Small intestine (tissue), 7 donors: ENCODE results near the gene HSBP1. TPM values are rescaled to one million over a fixed set of nuclear protein-coding genes. Genes with fewer than 3 reads are reported as not detected.

Experiments used
- DNase-seq, 2 donors: peaks; one replicate each; pipeline versions ENCODE4 v3.0.0 to v3.0.0-alpha.2; 2013
- FAIRE-seq: peaks from 2 replicates; lab custom pipeline; 2012; peaks lifted over from hg19 to GRCh38; lab: Jason Lieb, UNC
- H3K27ac ChIP-seq, 3 donors: one replicate each; pipeline ENCODE4 v1.5.1; 2013; ENCODE audit warnings: low read length in 2 of 3, mild to moderate bottlenecking in 2 of 3, control low read depth in 1 of 3, inconsistent platforms in 1 of 3, low read depth in 1 of 3, moderate library complexity in 1 of 3
- H3K27me3 ChIP-seq, 3 donors: one replicate each; pipeline ENCODE4 v1.6.1; 2013; ENCODE audit warnings: low read length in 3 of 3, inconsistent platforms in 1 of 3; ENCODE audit not compliant: control insufficient read depth in 3 of 3, insufficient read depth in 3 of 3
- H3K36me3 ChIP-seq, 3 donors: one replicate each; pipeline ENCODE4 v1.6.1; 2013; ENCODE audit warnings: low read length in 3 of 3, inconsistent platforms in 1 of 3, low read depth in 1 of 3, mild to moderate bottlenecking in 1 of 3, moderate library complexity in 1 of 3; ENCODE audit not compliant: control insufficient read depth in 3 of 3, insufficient read depth in 2 of 3
- H3K4me1 ChIP-seq, 3 donors: one replicate each; pipeline ENCODE4 v1.6.1; 2013; ENCODE audit warnings: low read length in 2 of 3, inconsistent platforms in 1 of 3, low read depth in 1 of 3, mild to moderate bottlenecking in 1 of 3, moderate library complexity in 1 of 3; ENCODE audit not compliant: control insufficient read depth in 3 of 3, insufficient read depth in 2 of 3
- H3K4me3 ChIP-seq, 3 donors: one replicate each; pipeline ENCODE4 v1.5.1; 2013; ENCODE audit warnings: low read length in 3 of 3, control low read depth in 1 of 3, inconsistent platforms in 1 of 3, low read depth in 1 of 3, mild to moderate bottlenecking in 1 of 3, moderate library complexity in 1 of 3
- H3K9me3 ChIP-seq, 2 donors: one replicate each; pipeline ENCODE4 v1.6.1; 2013; ENCODE audit warnings: low read depth in 1 of 2, low read length in 1 of 2; ENCODE audit not compliant: control insufficient read depth in 2 of 2, insufficient read depth in 1 of 2
- WGBS, 3 donors: extraction: QIAGEN DNeasy Blood & Tissue Kit; methylation state at CpG; one replicate each; pipeline ENCODE4 v1.1.7; 2013; 5-methylcytosine and 5-hydroxymethylcytosine counted together
- polyA plus RNA-seq, 4 donors: library from polyadenylated mRNA; stranded (reverse) in 3 of 4; unstranded in 1 of 4; fragments of 200-250 nt in 3 of 4; fragments of 120-200 nt in 1 of 4; gene quantifications; one replicate each; pipeline versions ENCODE4 v1.2.1 to v1.2.3, GENCODE V29; 2013
- donor health status: healthy with polysubstance abuse.
- donor health status: control.
- donor health status: control.
- donor health status: Bipolar disorder and iron deficiency.
- donor health status: healthy.

HSBP1 gene
- polyA plus RNA-seq, 4 donors: 30.5 to 113 (median 44.4) TPM

DNA sequence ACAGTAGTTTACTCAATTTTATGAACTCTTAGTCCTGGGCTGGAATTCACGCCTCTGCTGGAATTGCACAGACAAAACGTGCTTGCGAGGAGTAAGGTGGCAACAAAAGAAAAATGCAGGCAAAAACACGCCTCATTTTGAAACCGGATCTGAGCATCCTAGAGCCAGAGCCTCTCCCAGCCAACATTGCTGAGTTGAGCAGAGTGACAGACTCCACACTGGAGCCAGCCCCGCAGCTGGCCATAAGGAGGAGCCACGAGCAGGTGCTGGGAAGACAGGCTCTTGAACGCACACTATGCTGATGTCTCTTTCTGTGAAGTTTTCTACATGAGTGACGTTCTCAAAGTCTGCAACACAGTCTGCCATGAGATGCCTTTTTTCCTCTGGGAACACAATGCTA lies 14.6 kb upstream of the HSBP1 start:
- 56 to 64% (median 56%) methylated on average over 9 of the region's 9 CpGs for whole genome bisulfite sequencing, 3 donors
- Histone ChIP-seq H3K27ac (no peak overlapping the region), H3K36me3 (no peaks in the 10 kb centered on the region), H3K4me1 (no peaks in the 10 kb centered on the region), H3K27me3 (peaks cover 0 to 4% (median 0%) of the 10 kb centered on the region in 3 donors), H3K4me3 (no peak overlapping the region), H3K9me3 (peaks cover 0 to 3% of the 10 kb centered on the region in 2 donors)
- FAIRE-seq (no peak), DNase-seq (no peak)

DNA sequence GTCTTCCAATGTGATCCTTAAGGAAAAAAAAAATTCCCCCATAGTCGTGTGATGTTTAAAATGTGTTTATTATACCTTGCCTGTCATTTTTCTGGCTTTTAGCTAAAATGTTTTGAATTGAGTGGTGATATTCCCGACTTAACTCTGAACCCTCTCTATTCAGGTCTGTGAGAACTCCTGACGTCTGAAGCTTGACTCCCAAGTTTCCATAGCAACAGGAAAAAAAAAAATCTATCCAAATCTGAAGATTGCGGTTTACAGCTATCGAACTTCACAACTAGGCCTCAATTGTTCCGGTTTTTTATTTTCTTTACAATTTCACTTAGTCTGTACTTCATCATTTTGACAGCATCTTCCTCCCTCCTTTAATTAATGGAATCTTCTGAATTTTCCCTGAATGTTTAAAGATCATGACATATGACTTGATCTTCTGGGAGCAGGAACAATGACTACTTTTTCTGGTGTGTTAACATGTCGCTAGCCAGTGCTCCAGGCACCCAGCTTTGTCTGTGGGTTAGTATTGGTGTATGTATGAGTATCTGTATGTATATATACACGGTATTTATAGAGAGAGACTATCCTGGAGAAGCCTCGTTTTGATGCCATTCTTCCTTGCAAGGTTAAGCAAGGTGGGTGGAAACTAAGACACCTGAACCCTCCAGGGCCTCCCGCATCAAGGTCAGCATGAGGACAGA lies 12.8 kb upstream of the HSBP1 start:
- FAIRE-seq: no peak
- WGBS, 3 donors: 64 to 75% (median 75%) methylated on average over 10 of the region's 10 CpGs
- H3K27me3 ChIP-seq: peaks cover 0 to 4% (median 0%) of the 10 kb centered on the region in 3 donors

DNA sequence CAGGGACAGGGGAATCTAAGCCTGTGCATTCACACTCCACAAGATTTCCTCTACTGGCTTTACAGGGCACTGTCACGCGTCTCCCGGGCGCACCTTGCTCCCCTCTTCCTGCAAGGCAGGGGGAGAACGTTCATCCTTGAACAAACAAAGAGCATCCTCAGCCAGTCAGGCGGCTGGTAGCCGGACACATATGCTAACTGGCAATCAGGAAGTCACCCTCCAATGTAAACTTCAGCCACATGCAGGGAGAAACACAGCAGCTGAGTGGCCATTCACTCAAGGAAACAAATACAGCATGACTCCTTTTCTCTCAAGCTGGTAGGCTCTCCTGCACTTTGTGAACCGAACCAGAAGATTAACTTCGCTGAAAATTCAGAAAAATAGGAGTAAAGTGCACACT lies 10.8 kb upstream of the HSBP1 start:
- DNase-seq (no peak), FAIRE-seq (no peak)
- no peak overlapping the region for H3K27ac ChIP-seq
- peaks cover 0 to 6% (median 0%) of the 10 kb centered on the region in 3 donors for H3K27me3 ChIP-seq
- H3K9me3 ChIP-seq: peaks cover 0 to 3% of the 10 kb centered on the region in 2 donors
- H3K36me3 ChIP-seq: no peaks in the 10 kb centered on the region
- 40 to 57% (median 56%) methylated on average over 9 of the region's 9 CpGs for WGBS, 3 donors
- H3K4me3 ChIP-seq: no peak overlapping the region
- H3K4me1 ChIP-seq: no peaks in the 10 kb centered on the region

More for the DNA sequence above, 12.8 kb upstream of the HSBP1 start:
- H3K27ac ChIP-seq: no peak overlapping the region
- H3K4me1 ChIP-seq: no peaks in the 10 kb centered on the region
- H3K36me3 ChIP-seq: no peaks in the 10 kb centered on the region
- H3K9me3 ChIP-seq: peaks cover 0 to 3% of the 10 kb centered on the region in 2 donors
- no peak overlapping the region for H3K4me3 ChIP-seq
- DNase-seq: no peak

DNA sequence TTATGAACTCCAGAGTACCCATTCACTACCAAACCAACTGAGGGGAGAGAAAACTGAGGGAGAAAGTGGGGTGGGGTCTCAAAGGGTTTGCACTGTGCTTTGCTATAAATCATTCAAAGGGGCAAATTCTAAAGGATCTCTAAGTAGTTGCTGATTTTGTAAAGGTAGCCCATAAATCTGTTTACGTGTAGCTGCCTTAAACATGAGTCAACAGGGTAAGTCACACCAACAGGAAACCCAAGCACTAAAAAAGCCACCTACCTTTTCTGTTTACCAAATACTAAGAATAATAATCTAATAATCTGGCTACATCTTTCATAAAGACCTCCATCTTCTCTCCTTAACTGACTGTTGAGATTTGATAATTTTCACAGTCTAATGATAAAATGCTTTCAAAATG lies 8.4 kb upstream of the HSBP1 start:
- no peak overlapping the region for H3K27ac ChIP-seq
- DNase-seq (no peak), FAIRE-seq (no peak)
- no peaks in the 10 kb centered on the region for H3K36me3 ChIP-seq
- no peak overlapping the region for H3K4me3 ChIP-seq
- whole genome bisulfite sequencing, 3 donors: 68 to 87% (median 75%) methylated on average over 1 of the region's 1 CpG
- peaks cover 0 to 6% (median 0%) of the 10 kb centered on the region in 3 donors for H3K27me3 ChIP-seq
- H3K4me1 ChIP-seq: no peaks in the 10 kb centered on the region
- no peaks in the 10 kb centered on the region for H3K9me3 ChIP-seq

DNA sequence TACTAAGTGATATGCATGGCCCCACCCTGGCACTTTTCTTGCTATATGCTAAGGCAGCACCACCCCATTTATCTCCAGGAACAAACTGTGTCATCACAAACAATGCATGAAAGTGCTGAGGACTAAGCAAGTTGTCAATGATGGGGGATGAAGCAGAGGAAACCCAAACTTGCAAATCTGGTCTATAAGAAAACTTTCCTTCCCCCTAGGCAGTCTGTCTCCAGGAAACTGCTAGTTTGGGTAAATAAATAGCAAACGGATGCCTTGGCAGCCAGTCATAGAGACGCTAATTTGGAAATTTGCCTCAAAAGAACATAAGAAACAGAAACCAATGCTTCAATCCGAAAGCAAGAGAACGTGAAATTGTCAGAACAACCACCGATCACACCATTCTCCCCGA lies 5.6 kb upstream of the HSBP1 start:
- peak overlapping the region in 1 of 3 donors; percentile 61 for H3K27ac ChIP-seq
- DNase-seq (peak in 1 of 2 donors; percentile 24), FAIRE-seq (no peak)
- H3K27me3 ChIP-seq: peaks cover 0 to 2% (median 0%) of the 10 kb centered on the region in 3 donors
- H3K36me3 ChIP-seq: no peaks in the 10 kb centered on the region
- no peaks in the 10 kb centered on the region for H3K9me3 ChIP-seq
- 20 to 36% (median 29%) methylated on average over 6 of the region's 6 CpGs for WGBS, 3 donors
- H3K4me3 ChIP-seq: no peak overlapping the region
- no peaks in the 10 kb centered on the region for H3K4me1 ChIP-seq

DNA sequence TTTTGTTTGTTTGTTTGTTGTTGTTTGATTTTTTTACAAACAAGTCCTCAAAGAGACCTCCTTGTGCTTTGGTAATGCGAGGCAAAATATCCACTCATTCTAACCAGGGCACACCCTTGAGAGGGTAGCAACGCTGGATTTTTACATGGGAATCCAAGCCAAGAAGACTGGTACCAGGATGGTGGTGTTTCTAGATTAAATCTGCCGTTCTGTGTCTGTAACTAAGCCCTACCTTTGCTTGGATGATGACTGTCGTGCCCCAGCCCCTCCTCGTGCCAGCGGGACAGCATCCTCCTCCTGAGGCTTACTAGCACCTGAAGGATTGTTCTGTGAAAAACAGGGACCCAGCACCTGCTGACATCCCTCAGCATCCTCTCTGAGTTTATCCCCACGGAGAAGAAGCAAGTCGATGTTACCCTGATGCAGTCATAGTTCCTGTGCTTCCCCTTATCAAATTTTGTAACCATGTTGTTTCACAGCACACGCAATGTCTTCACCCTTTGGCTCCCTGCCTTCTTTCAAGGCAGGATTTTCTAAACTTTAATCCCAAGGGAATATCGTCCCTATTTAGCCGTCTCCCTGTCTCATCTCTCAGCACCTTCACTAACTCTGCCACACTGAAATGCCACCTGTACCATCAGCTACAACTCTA lies 5.1 kb upstream of the HSBP1 start:
- Histone ChIP-seq H3K27ac (peak overlapping the region in 2 of 3 donors; percentile 42 to 82), H3K36me3 (no peaks in the 10 kb centered on the region), H3K27me3 (peaks cover 0 to 2% (median 0%) of the 10 kb centered on the region in 3 donors), H3K9me3 (no peaks in the 10 kb centered on the region), H3K4me1 (no peaks in the 10 kb centered on the region), H3K4me3 (no peak overlapping the region)
- DNase-seq (no peak), FAIRE-seq (no peak)
- WGBS, 3 donors: 46 to 59% (median 52%) methylated on average over 11 of the region's 11 CpGs

DNA sequence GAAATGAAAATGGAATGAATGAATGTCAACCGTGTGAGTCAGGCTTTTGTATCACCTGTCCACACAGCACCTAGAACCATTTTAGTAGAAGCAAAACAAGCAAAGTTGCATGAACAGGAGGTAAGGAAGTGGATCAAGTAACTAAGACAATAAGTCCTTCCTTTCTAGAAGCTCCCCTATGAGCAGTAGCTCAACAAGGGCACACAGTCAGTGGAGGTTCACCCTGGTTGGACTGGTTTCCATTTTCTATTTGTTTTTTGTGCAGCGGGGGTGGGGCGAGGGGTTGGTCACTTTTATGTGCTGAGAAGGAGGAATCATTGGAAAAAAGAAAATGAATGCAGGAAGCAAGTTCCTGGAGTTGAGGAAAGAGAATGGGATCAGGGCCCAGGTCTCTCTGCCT lies 4.0 kb upstream of the HSBP1 start:
- no peaks in the 10 kb centered on the region for H3K36me3 ChIP-seq
- no peaks in the 10 kb centered on the region for H3K9me3 ChIP-seq
- H3K4me3 ChIP-seq: no peak overlapping the region
- DNase-seq (no peak), FAIRE-seq (no peak)
- H3K27ac ChIP-seq: no peak overlapping the region
- 65 to 84% (median 78%) methylated on average over 3 of the region's 3 CpGs for WGBS, 3 donors
- peaks cover 0 to 3% (median under 1%) of the 10 kb centered on the region in 3 donors for H3K4me1 ChIP-seq
- H3K27me3 ChIP-seq: peaks cover 0 to 2% (median 0%) of the 10 kb centered on the region in 3 donors

DNA sequence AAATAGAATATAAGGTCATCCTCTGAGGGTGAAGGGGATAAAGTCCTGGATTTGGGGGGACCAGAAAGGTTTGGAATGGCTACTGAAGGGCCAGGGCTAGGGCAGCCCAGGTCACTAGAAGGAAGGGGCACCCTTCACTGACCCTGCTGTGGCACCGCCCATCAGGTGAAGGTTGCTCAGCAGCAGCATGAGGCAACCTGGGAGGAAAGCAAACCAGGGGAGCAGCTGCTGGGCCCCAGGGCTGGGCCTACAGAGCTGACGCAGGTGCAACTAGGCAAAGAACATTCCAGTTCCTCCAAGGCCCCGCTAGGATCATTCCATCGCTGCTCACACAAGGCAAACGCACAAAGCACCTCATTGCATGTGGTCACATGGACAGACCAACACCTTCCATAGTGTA lies 3.4 kb upstream of the HSBP1 start:
- DNase-seq: no peak
- Histone ChIP-seq H3K27ac (peak overlapping the region in 1 of 3 donors; percentile 3), H3K27me3 (peaks cover 0 to 2% (median 0%) of the 10 kb centered on the region in 3 donors), H3K4me3 (no peak overlapping the region), H3K9me3 (no peaks in the 10 kb centered on the region), H3K4me1 (peaks cover 2 to 7% (median 5%) of the 10 kb centered on the region in 3 donors), H3K36me3 (peaks cover 0 to 2% (median 0%) of the 10 kb centered on the region in 3 donors)
- WGBS, 3 donors: 92 to 96% (median 93%) methylated on average over 5 of the region's 5 CpGs
- no peak for FAIRE-seq
